ENCODE data around the gene OSBPL9.
A peak's percentile ranks its signal among the peaks of the same experiment; 100 is the strongest.
"Not testable (repeated sequence)": the region's sequence is repeated elsewhere in the genome, so short reads cannot be mapped to it uniquely, and the experiment has no call there.

The OSBPL9 gene

DNA sequence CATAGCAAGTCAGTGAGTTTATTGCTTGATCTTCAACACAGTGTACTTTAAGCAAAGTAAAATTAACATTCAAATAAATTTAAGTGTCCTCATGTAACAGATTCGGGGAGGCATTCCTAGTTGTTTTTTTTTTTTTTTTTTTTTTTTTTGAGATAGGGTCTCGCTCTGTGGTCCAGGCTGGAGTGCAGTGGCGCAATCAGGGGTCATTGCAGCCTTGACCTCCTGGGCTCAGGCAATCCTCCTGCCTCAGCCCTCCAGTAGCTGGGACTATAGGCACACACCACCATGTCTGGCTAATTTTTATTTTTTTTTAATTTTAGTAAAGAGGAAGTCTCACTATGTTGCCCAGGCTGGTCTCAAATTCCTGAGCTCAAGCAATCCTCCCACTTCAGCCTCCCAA lies 22.8 kb downstream of the OSBPL9 start:
- H3K4me1 Mint-ChIP-seq = peaks cover 21% of the 10 kb centered on the region
- peaks cover 24% of the 10 kb centered on the region for H3K36me3 Mint-ChIP-seq
- H3K9me3 Mint-ChIP-seq = no peaks in the 10 kb centered on the region
- no peak overlapping the region for H3K27ac Mint-ChIP-seq
- H3K4me3 Mint-ChIP-seq = no peak overlapping the region
- H3K27me3 Mint-ChIP-seq = no peaks in the 10 kb centered on the region
- no peak for ATAC-seq

GRCh38 chr1:51641096-51641495 lies 24.2 kb downstream of the OSBPL9 start:
- no peak overlapping the region for H3K27ac Mint-ChIP-seq
- no peaks in the 10 kb centered on the region for H3K27me3 Mint-ChIP-seq
- H3K9me3 Mint-ChIP-seq = peaks cover 2% of the 10 kb centered on the region
- ATAC-seq = no peak
- peaks cover 17% of the 10 kb centered on the region for H3K4me1 Mint-ChIP-seq
- H3K4me3 Mint-ChIP-seq = no peak overlapping the region
- H3K36me3 Mint-ChIP-seq = peaks cover 33% of the 10 kb centered on the region

DNA sequence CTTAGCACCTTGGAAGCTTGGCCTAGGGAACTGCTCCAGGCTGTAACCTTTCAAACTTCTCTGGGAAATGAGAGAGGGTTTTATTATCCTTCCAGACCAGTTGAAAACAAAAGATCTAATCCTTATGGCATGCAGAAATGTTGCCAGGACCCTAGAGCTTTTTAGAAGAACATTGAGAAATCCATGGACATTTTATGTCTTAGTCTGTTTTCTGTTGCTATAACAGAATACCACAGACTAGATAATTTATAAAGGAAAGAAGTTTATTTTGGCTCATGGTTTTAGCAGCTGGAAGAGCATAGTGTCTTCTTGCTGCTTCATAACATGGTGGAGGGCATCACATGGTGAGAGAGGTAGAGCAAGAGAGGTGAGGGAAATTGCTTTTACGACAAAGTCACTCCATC lies 25.8 kb downstream of the OSBPL9 start:
- no peaks in the 10 kb centered on the region for H3K27me3 Mint-ChIP-seq
- H3K4me3 Mint-ChIP-seq = no peak overlapping the region
- H3K36me3 Mint-ChIP-seq = peaks cover 38% of the 10 kb centered on the region
- peaks cover 21% of the 10 kb centered on the region for H3K4me1 Mint-ChIP-seq
- ATAC-seq = no peak
- H3K9me3 Mint-ChIP-seq = peaks cover 2% of the 10 kb centered on the region
- no peak overlapping the region for H3K27ac Mint-ChIP-seq

- no peak overlapping the region for H3K27ac Mint-ChIP-seq
Measured at GRCh38 chr1:51643362-51643761, 26.5 kb downstream of the OSBPL9 start.

DNA sequence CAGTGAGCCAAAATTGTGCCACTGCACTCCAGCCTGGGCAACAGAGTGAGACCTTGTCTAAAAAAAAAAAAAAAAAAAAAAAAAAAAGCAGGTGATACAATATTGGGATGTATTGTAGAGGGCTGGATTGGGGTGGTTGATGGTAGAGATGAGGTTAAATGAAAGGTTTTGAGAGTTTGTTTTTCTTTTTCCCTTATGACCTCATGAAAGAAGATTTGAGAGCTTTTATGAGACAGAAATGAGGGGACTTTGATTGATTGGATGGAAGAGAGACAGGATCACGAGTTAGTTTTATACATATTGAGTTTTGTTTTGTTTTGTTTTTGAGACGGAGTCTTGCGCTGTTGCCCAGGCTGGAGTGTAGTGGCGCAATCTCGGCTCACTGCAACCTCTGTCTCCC lies 27.1 kb downstream of the OSBPL9 start:
- Mint-ChIP-seq H3K27ac (no peak overlapping the region), H3K27me3 (no peaks in the 10 kb centered on the region), H3K36me3 (peaks cover 39% of the 10 kb centered on the region), H3K4me3 (no peak overlapping the region), H3K4me1 (peaks cover 22% of the 10 kb centered on the region), H3K9me3 (peaks cover 2% of the 10 kb centered on the region)
- ATAC-seq = no peak

More at GRCh38 chr1:51643362-51643761, 26.5 kb downstream of the OSBPL9 start:
- peaks cover 23% of the 10 kb centered on the region for H3K4me1 Mint-ChIP-seq
- peaks cover 2% of the 10 kb centered on the region for H3K9me3 Mint-ChIP-seq
- H3K4me3 Mint-ChIP-seq = no peak overlapping the region
- H3K27me3 Mint-ChIP-seq = no peaks in the 10 kb centered on the region
- H3K36me3 Mint-ChIP-seq = peaks cover 39% of the 10 kb centered on the region
- no peak for ATAC-seq

DNA sequence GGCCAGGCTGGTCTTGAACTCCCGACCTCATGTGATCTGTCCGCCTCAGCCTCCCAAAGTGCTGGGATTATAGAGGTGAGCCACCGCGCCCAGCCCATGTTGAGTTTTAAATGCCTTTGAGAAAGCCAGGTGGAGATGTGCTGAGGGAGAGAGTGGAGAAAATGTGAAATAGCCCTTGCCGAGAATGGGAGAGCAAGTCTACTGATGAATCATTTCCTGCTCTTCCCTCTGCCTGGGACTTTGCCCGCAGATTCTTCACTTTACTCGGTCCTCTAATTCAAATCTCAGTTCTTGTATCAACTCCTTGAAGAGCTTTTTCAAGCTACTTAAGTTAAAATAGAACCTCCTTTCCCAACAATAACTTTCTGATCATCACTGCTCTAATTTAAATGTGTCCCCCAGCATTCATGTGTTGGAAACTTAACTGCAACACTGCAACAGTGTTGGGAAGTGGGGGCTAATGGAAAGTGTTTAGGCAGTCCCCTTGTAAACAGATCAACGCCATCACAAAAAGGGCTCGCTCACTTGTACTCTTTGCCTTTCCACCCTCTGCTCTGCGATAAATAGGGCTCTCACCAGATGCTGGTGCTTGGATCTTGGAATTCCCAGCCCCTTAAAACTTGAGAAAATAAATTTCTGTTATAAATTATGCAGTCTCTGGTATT lies 27.8 kb downstream of the OSBPL9 start:
- peaks cover 39% of the 10 kb centered on the region for H3K36me3 Mint-ChIP-seq
- ATAC-seq = no peak
- H3K4me3 Mint-ChIP-seq = no peak overlapping the region
- H3K27ac Mint-ChIP-seq = no peak overlapping the region
- peaks cover 24% of the 10 kb centered on the region for H3K4me1 Mint-ChIP-seq
- no peaks in the 10 kb centered on the region for H3K27me3 Mint-ChIP-seq
- peaks cover 2% of the 10 kb centered on the region for H3K9me3 Mint-ChIP-seq

DNA sequence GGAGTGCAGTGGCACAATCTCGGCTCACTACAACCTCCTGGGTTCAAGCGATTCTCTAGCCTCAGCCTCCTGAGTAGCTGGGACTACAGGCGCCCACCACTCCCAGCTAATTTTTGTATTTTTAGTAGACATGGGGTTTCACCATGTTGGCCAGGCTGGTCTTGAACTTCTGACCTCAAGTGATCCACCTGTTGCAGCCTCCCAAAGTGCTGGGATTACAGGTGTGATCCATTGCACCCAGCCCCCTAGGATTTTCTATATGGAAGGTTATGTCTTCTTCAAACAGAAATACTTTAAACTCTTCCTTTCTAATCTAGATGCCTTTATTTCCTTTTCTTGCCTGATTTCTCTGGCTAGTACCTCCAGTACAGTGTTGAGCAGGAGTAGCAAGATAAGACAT lies 29.7 kb downstream of the OSBPL9 start:
- H3K9me3 Mint-ChIP-seq, H3K4me3 Mint-ChIP-seq, H3K27me3 Mint-ChIP-seq, ATAC-seq, H3K27ac Mint-ChIP-seq: not testable (repeated sequence)
- peaks cover 27% of the 10 kb centered on the region for H3K4me1 Mint-ChIP-seq
- peaks cover 45% of the 10 kb centered on the region for H3K36me3 Mint-ChIP-seq

GRCh38 chr1:51648180-51649109 lies 31.6 kb downstream of the OSBPL9 start:
- ATAC-seq = no peak
- peaks cover 2% of the 10 kb centered on the region for H3K9me3 Mint-ChIP-seq
- peak overlapping the region; percentile 37 for H3K27ac Mint-ChIP-seq
- H3K4me3 Mint-ChIP-seq = no peak overlapping the region
- peaks cover 17% of the 10 kb centered on the region for H3K4me1 Mint-ChIP-seq
- peaks cover 45% of the 10 kb centered on the region for H3K36me3 Mint-ChIP-seq
- H3K27me3 Mint-ChIP-seq = no peaks in the 10 kb centered on the region

DNA sequence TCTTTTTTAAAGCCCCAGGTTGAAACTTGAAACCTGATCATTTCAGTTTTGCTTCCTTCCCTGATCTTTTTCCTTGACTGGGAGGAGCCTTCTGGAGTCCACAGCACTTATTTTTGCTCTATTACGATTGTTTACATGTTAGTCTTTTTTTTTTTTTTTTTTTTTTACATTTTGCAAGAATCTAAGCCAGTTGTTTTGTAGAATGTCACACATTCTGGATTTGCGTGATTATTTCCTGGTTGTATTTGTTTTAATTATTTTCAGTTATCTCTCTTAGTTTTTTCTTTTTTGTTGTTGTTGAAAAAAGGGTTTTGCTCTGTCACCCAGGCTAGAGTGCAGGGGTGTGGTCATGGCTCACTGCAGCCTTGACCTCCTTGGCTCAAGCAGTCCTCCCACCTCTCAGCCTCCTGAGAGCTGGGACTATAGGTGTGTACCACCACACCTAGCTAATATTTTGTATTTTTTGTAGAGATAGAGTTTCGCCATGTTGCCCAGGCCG lies 32.8 kb downstream of the OSBPL9 start:
- peak overlapping the region; percentile 37 for H3K27ac Mint-ChIP-seq
- no peaks in the 10 kb centered on the region for H3K27me3 Mint-ChIP-seq
- peaks cover 14% of the 10 kb centered on the region for H3K4me1 Mint-ChIP-seq
- H3K36me3 Mint-ChIP-seq = peaks cover 38% of the 10 kb centered on the region
- ATAC-seq = no peak
- no peak overlapping the region for H3K4me3 Mint-ChIP-seq
- peaks cover 2% of the 10 kb centered on the region for H3K9me3 Mint-ChIP-seq

GRCh38 chr1:51650198-51650597 lies 33.3 kb downstream of the OSBPL9 start:
- H3K27me3 Mint-ChIP-seq = no peaks in the 10 kb centered on the region
- H3K4me1 Mint-ChIP-seq = peaks cover 14% of the 10 kb centered on the region
- H3K36me3 Mint-ChIP-seq = peaks cover 38% of the 10 kb centered on the region
- no peak for ATAC-seq
- H3K4me3 Mint-ChIP-seq = no peak overlapping the region
- peaks cover 2% of the 10 kb centered on the region for H3K9me3 Mint-ChIP-seq
- H3K27ac Mint-ChIP-seq = no peak overlapping the region

DNA sequence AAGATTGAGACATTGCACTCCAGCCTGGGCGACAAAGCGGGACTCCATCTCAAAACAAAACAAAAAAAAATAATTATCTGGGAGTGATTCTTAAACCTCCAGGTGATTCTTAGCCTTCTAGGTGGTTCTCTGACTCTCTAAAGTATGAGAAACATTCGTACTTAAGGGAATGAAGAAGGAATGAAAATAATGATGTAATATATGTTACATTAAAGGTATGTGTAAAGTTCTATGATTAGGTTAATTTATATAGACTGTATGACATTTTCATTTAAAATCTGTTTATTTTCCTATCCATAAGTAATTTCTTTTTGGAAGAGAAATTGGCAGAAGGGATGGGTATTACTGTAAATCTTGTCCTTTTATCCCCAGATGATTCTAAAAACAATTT lies 34.7 kb downstream of the OSBPL9 start:
- Mint-ChIP-seq H3K27me3 (no peaks in the 10 kb centered on the region), H3K4me3 (no peak overlapping the region), H3K36me3 (peaks cover 28% of the 10 kb centered on the region), H3K4me1 (peaks cover 14% of the 10 kb centered on the region), H3K9me3 (no peaks in the 10 kb centered on the region), H3K27ac (no peak overlapping the region)
- no peak for ATAC-seq

DNA sequence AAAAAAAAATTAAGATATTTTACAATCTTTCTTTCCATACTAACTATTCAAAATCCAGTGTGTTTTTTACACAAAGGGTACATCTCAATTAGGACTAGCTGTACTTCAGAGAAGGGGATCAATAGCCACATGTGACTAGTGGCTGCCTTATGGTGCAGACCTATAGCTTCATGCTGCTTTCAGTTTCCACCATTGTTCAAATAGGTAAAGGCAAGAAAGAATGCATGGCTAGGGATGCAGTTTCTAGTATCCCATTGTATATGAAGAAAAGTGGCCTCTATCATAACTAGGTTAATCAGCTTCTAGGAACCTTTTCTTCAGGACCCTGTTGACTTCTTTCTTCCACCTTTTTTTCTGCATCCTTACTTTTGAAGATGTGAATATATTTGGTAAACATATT lies 35.7 kb downstream of the OSBPL9 start:
- no peak for ATAC-seq
- Mint-ChIP-seq H3K36me3 (peaks cover 33% of the 10 kb centered on the region), H3K9me3 (no peaks in the 10 kb centered on the region), H3K27ac (no peak overlapping the region), H3K27me3 (no peaks in the 10 kb centered on the region), H3K4me1 (peaks cover 12% of the 10 kb centered on the region), H3K4me3 (no peak overlapping the region)

- H3K36me3 Mint-ChIP-seq = peaks cover 30% of the 10 kb centered on the region
- H3K27me3 Mint-ChIP-seq = no peaks in the 10 kb centered on the region
- peaks cover 8% of the 10 kb centered on the region for H3K4me1 Mint-ChIP-seq
- no peak overlapping the region for H3K27ac Mint-ChIP-seq
- no peak for ATAC-seq
- H3K4me3 Mint-ChIP-seq = no peak overlapping the region
- no peaks in the 10 kb centered on the region for H3K9me3 Mint-ChIP-seq
Measured at GRCh38 chr1:51653127-51653526, 36.2 kb downstream of the OSBPL9 start.

DNA sequence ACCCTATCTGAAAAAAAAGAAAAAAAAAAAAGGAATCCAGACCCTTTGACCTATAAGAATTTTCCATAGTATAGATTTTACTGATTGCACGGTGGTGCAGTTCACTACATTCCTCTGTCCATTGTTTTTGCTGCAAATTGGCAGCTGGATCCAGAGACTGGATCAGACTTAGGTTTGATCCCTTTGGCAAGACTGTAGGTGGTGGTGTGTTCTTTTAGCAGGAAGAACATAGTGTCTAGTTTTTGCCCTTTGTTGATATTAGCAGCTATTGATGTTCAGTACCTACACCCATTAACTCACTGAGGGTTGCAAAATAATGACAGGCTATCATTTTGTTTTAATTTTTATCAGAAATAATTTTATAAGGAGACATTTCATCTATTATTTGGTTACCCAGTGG lies 37.1 kb downstream of the OSBPL9 start:
- Mint-ChIP-seq H3K27ac (no peak overlapping the region), H3K36me3 (peaks cover 30% of the 10 kb centered on the region), H3K9me3 (no peaks in the 10 kb centered on the region), H3K4me3 (no peak overlapping the region), H3K4me1 (peaks cover 8% of the 10 kb centered on the region), H3K27me3 (no peaks in the 10 kb centered on the region)
- no peak for ATAC-seq

GRCh38 chr1:51656374-51656773 lies 39.5 kb downstream of the OSBPL9 start:
- H3K36me3 Mint-ChIP-seq = peaks cover 29% of the 10 kb centered on the region
- no peak for ATAC-seq
- H3K27ac Mint-ChIP-seq = no peak overlapping the region
- H3K9me3 Mint-ChIP-seq = no peaks in the 10 kb centered on the region
- no peak overlapping the region for H3K4me3 Mint-ChIP-seq
- H3K4me1 Mint-ChIP-seq = peaks cover 11% of the 10 kb centered on the region
- H3K27me3 Mint-ChIP-seq = no peaks in the 10 kb centered on the region

DNA sequence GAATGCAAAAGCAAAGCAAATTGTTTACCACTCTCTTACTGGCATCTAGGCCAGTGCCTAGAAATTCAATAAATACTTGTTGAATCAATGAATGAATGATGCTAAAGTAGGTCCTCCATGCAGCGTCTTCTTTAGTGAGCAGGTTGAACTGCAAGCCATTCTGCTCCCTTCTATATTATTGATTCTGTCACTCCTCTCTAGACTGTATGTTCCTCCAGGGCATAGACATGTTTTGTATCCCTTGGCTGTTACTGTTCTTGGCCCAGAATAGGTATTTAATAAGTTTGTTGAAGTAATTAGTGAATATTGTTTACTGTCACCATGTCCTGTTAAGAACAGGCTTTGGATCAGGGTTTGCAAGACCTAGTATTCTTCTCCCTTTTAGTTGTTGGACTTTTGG lies 43.7 kb downstream of the OSBPL9 start:
- ATAC-seq = no peak
- Mint-ChIP-seq H3K4me3 (no peak overlapping the region), H3K36me3 (peaks cover 21% of the 10 kb centered on the region), H3K27ac (no peak overlapping the region), H3K9me3 (no peaks in the 10 kb centered on the region), H3K27me3 (no peaks in the 10 kb centered on the region), H3K4me1 (peaks cover 27% of the 10 kb centered on the region)
